HL-60 (cell line): Measurements from ENCODE around the gene DOCK1.

ENCODE experiments used
- DNase-seq, 2 experiments: peaks; one replicate each; pipeline ENCODE4 v3.0.0-alpha.2; 2010 to 2020; ENCODE audit warnings: low read depth in 1 of 2, low spot score in 1 of 2
- H3K27ac ChIP-seq: fragments of 250-450 bp; sonication (Bioruptor Pico); replicated peaks from 2 replicates; pipeline ENCODE4 v1.5.1; 2020; ENCODE audit warnings: mild to moderate bottlenecking, moderate library complexity
- H3K27me3 ChIP-seq: fragments of 250-450 bp; sonication (Bioruptor Pico); 2 replicates; pipeline ENCODE4 v1.5.1; 2021; ENCODE audit warnings: mild to moderate bottlenecking, moderate library complexity; ENCODE audit not compliant: insufficient read depth, poor library complexity, severe bottlenecking
- H3K4me3 ChIP-seq: replicated peaks from 2 replicates; pipeline ENCODE4 v1.5.1; 2011; ENCODE audit warnings: mild to moderate bottlenecking, control low read depth, low read length; ENCODE audit not compliant: insufficient read depth
- CTCF ChIP-seq: IDR thresholded peaks from one replicate; pipeline ENCODE4 v1.5.1; 2011; ENCODE audit warnings: low read length, control low read depth, inconsistent platforms; ENCODE audit not compliant: insufficient read depth
- GABPA ChIP-seq: IDR thresholded peaks from 2 replicates; pipeline ENCODE4 v1.6.1; 2012; ENCODE audit warnings: low read depth
- POLR2AphosphoS5 ChIP-seq: IDR thresholded peaks from 2 replicates; pipeline ENCODE4 v1.6.1; 2012; ENCODE audit warnings: low read depth
- REST ChIP-seq: IDR thresholded peaks from 2 replicates; pipeline ENCODE4 v1.6.1; 2012; ENCODE audit warnings: low read depth; ENCODE audit not compliant: insufficient replicate concordance
- SPI1 ChIP-seq: IDR thresholded peaks from 2 replicates; pipeline ENCODE4 v1.6.1; 2012; ENCODE audit warnings: low read depth, mild to moderate bottlenecking, borderline replicate concordance

The DOCK1 gene

GRCh38 chr10:127203067-127203466 lies 297.8 kb downstream of the DOCK1 start:
- DNase-seq = no peak
- no peak overlapping the region for H3K27ac ChIP-seq
- H3K27me3 ChIP-seq = no peaks in the 10 kb centered on the region
- no peak overlapping the region for H3K4me3 ChIP-seq
- no peak for TF ChIP-seq GABPA
- TF ChIP-seq REST = no peak
- TF ChIP-seq CTCF = no peak
- TF ChIP-seq POLR2AphosphoS5 = no peak
- TF ChIP-seq SPI1 = no peak

- Histone ChIP-seq H3K27me3 (no peaks in the 10 kb centered on the region), H3K27ac (no peak overlapping the region), H3K4me3 (no peak overlapping the region)
- TF ChIP-seq POLR2AphosphoS5 = no peak
- TF ChIP-seq CTCF = no peak
- no peak for TF ChIP-seq GABPA
- TF ChIP-seq REST = no peak
- TF ChIP-seq SPI1 = no peak
- no peak for DNase-seq
Observed at GRCh38 chr10:127207081-127207480, 301.9 kb downstream of the DOCK1 start.

- Histone ChIP-seq H3K27ac (no peak overlapping the region), H3K27me3 (no peaks in the 10 kb centered on the region), H3K4me3 (no peak overlapping the region)
- TF ChIP-seq GABPA (no peak), POLR2AphosphoS5 (no peak), CTCF (no peak), SPI1 (no peak), REST (no peak)
- no peak for DNase-seq
Observed at GRCh38 chr10:127210936-127211466, 305.8 kb downstream of the DOCK1 start.
